MM.1S (cell line): Measurements from ENCODE around the gene COL13A1.

ENCODE experiments used
- DNase-seq: peaks from one replicate; pipeline ENCODE4 v3.0.0-alpha.2; 2015
- H2AFZ ChIP-seq: fragments of 300-600 bp; sonication (generic); 2 replicates; pipeline ENCODE4 v1.6.0; 2016; ENCODE audit warnings: antibody characterized with exemption, low read length
- H3F3A ChIP-seq: fragments of 300-600 bp; sonication (generic); 2 replicates; pipeline ENCODE4 v1.6.1; 2016; ENCODE audit warnings: mild to moderate bottlenecking, antibody characterized with exemption, low read length, moderate library complexity, mixed read lengths; ENCODE audit not compliant: insufficient read depth
- H3K27ac ChIP-seq: fragments of 300-600 bp; sonication (generic); 2 replicates; pipeline ENCODE4 v1.5.1; 2016; ENCODE audit warnings: mild to moderate bottlenecking, low read length
- H3K27me3 ChIP-seq: fragments of 300-600 bp; sonication (generic); replicated peaks from 2 replicates; pipeline ENCODE4 v1.6.0; 2016; ENCODE audit warnings: low read length; ENCODE audit not compliant: insufficient read depth
- H3K36me3 ChIP-seq: fragments of 300-600 bp; sonication (generic); replicated peaks from 2 replicates; pipeline ENCODE4 v1.6.1; 2016; ENCODE audit warnings: mild to moderate bottlenecking, low read length, mixed read lengths; ENCODE audit not compliant: insufficient read depth
- H3K4me1 ChIP-seq: fragments of 300-600 bp; sonication (generic); 2 replicates; pipeline ENCODE4 v1.6.1; 2016; ENCODE audit warnings: low read length, mixed read lengths
- H3K4me2 ChIP-seq: fragments of 300-600 bp; sonication (generic); 2 replicates; pipeline ENCODE4 v1.6.0; 2016; ENCODE audit warnings: low read depth, low read length
- H3K4me3 ChIP-seq: fragments of 300-600 bp; sonication (generic); 2 replicates; pipeline ENCODE4 v1.5.1; 2016; ENCODE audit warnings: low read length, mixed read lengths
- H3K79me2 ChIP-seq: fragments of 300-600 bp; sonication (generic); 2 replicates; pipeline ENCODE4 v1.6.1; 2016; ENCODE audit warnings: mixed run types, low read length, mixed read lengths
- H3K9ac ChIP-seq: fragments of 300-600 bp; sonication (generic); 2 replicates; pipeline ENCODE4 v1.6.1; 2016; ENCODE audit warnings: low read length, mixed read lengths
- H3K9me2 ChIP-seq: fragments of 300-600 bp; sonication (generic); replicated peaks from 2 replicates; pipeline ENCODE4 v1.6.1; 2016; ENCODE audit warnings: mild to moderate bottlenecking, low read length, mixed read lengths; ENCODE audit not compliant: insufficient read depth
- H3K9me3 ChIP-seq: fragments of 300-600 bp; sonication (generic); replicated peaks from 2 replicates; pipeline ENCODE4 v1.6.1; 2016; ENCODE audit warnings: mild to moderate bottlenecking, low read length, mixed read lengths; ENCODE audit not compliant: insufficient read depth
- H4K20me1 ChIP-seq: fragments of 300-600 bp; sonication (generic); 2 replicates; pipeline ENCODE4 v1.6.1; 2016; ENCODE audit warnings: mild to moderate bottlenecking, low read length, moderate library complexity, mixed read lengths; ENCODE audit not compliant: insufficient read depth
- CTCF ChIP-seq: fragments of 300-600 bp; sonication (generic); IDR thresholded peaks from 2 replicates; pipeline ENCODE4 v1.5.1; 2016; ENCODE audit warnings: antibody characterized with exemption, low read length, mixed read lengths
- EZH2 ChIP-seq: fragments of 300-600 bp; sonication (generic); optimal IDR thresholded peaks from 2 replicates; pipeline ENCODE3; 2017; ENCODE audit warnings: low read depth, mild to moderate bottlenecking, antibody characterized with exemption, low read length, mixed read lengths
- EZH2phosphoT487 ChIP-seq: fragments of 300-600 bp; sonication (generic); IDR thresholded peaks from 2 replicates; pipeline ENCODE4 v1.6.1; 2018; ENCODE audit warnings: antibody characterized with exemption, low read length

Gene COL13A1

GRCh38 chr10:69780077-69780476 is 21.6 kb upstream of the COL13A1 start:
- H3K4me3 ChIP-seq = no peak overlapping the region
- H3F3A ChIP-seq = no peaks in the 10 kb centered on the region
- no peaks in the 10 kb centered on the region for H4K20me1 ChIP-seq
- H3K9me3 ChIP-seq = no peaks in the 10 kb centered on the region
- no peak overlapping the region for H3K4me2 ChIP-seq
- H3K4me1 ChIP-seq = no peaks in the 10 kb centered on the region
- no peaks in the 10 kb centered on the region for H3K79me2 ChIP-seq
- H3K9me2 ChIP-seq = no peaks in the 10 kb centered on the region
- no peak overlapping the region for H3K27ac ChIP-seq
- DNase-seq = no peak
- H3K27me3 ChIP-seq = peaks cover 38% of the 10 kb centered on the region; the same call in 1 of the 2 replicates
- no peaks in the 10 kb centered on the region for H3K36me3 ChIP-seq
- TF ChIP-seq CTCF = no peak
- no peak for TF ChIP-seq EZH2
- no peak for TF ChIP-seq EZH2phosphoT487
- no peak overlapping the region for H3K9ac ChIP-seq
- no peak overlapping the region for H2AFZ ChIP-seq

- Histone ChIP-seq H3K4me1 (no peaks in the 10 kb centered on the region), H3K9me2 (no peaks in the 10 kb centered on the region), H3K27me3 (peaks cover 45% of the 10 kb centered on the region), H3F3A (no peaks in the 10 kb centered on the region), H4K20me1 (no peaks in the 10 kb centered on the region), H3K27ac (no peak overlapping the region), H3K79me2 (no peaks in the 10 kb centered on the region), H2AFZ (no peak overlapping the region), H3K4me3 (no peak overlapping the region), H3K9ac (no peak overlapping the region), H3K9me3 (no peaks in the 10 kb centered on the region), H3K36me3 (no peaks in the 10 kb centered on the region), H3K4me2 (no peak overlapping the region)
- TF ChIP-seq CTCF (no peak), EZH2phosphoT487 (no peak), EZH2 (no peak)
- no peak for DNase-seq
Measured at GRCh38 chr10:69781576-69781975, 20.1 kb upstream of the COL13A1 start.

DNA sequence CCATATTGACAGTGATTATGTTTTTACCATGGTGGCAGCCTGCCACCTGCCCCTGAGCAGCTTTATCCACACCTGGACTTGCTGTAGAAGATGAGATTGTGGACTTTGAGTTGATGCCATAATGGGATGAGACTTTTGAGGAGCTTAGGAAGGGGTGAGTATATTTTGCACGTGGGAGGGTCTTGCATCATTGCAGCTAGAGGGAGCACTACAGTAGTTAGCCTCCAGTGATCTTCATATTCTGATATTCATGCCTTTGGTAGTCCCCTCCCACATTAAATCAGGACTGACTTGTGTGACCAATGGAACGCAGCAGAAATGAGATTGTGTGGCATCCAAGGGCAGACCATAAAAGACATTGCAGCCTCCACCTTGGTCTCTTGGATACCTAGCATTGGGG is 18.2 kb upstream of the COL13A1 start:
- H3K9me3 ChIP-seq = no peaks in the 10 kb centered on the region
- TF ChIP-seq EZH2phosphoT487 (no peak), CTCF (no peak), EZH2 (no peak)
- DNase-seq = no peak
- H3K9me2 ChIP-seq = no peaks in the 10 kb centered on the region
- no peak overlapping the region for H3K27ac ChIP-seq
- no peaks in the 10 kb centered on the region for H3F3A ChIP-seq
- H3K4me2 ChIP-seq = no peak overlapping the region
- H3K36me3 ChIP-seq = no peaks in the 10 kb centered on the region
- H3K27me3 ChIP-seq = peaks cover 42% of the 10 kb centered on the region
- H3K9ac ChIP-seq = no peak overlapping the region
- no peaks in the 10 kb centered on the region for H3K79me2 ChIP-seq
- H3K4me3 ChIP-seq = no peak overlapping the region
- no peak overlapping the region for H2AFZ ChIP-seq
- H4K20me1 ChIP-seq = no peaks in the 10 kb centered on the region
- H3K4me1 ChIP-seq = no peaks in the 10 kb centered on the region
